Prostate gland (tissue), 2 donors: Measurements from ENCODE around the gene SAA4.
"Not testable (repeated sequence)": the region's sequence is repeated elsewhere in the genome, so short reads cannot be mapped to it uniquely, and the experiment has no call there.

ENCODE experiments used
- POLR2A ChIP-seq: fragments of 450-650 bp; IDR thresholded peaks from one replicate; pipeline ENCODE4 v1.6.1; 2016; ENCODE audit warnings: antibody characterized with exemption, mild to moderate bottlenecking
- POLR2AphosphoS5 ChIP-seq: sonication (generic); formaldehyde crosslinking; IDR thresholded peaks from one replicate; pipeline ENCODE4 v1.6.1; 2017; ENCODE audit warnings: antibody characterized with exemption
- TF ChIP-seq, protein P1 (sequence below), 4 experiments: fragments of 200-600 bp in 2 of 4; fragments of 450-650 bp in 2 of 4; sonication (generic) in 2 of 4; IDR thresholded peaks; 1 replicate in 3 of 4; 2 replicates in 1 of 4; pipeline ENCODE4 v1.5.1; 2016 to 2019; ENCODE audit warnings: antibody characterized with exemption in 4 of 4, mild to moderate bottlenecking in 2 of 4, moderate library complexity in 2 of 4

DNA sequence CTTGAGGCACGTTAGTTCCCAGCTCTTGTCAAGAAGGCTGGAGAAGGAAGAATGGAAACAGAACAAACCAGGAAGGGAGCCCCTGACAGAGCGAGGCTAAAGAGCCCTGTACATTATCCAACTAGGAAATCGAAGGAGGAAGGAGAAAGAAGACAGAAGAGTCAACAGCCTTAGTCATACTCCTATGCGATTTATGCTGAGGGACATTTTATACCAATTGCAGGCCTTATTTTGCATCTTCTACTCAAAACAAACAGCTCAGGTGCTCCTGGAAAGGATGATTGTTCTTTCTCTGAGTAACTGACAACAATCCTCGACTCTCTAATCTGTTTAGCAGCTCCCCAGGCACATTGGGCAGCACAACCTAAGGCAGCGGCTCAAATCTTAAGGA is 10.6 kb upstream of the SAA4 start:
- TF ChIP-seq, protein P1, sequence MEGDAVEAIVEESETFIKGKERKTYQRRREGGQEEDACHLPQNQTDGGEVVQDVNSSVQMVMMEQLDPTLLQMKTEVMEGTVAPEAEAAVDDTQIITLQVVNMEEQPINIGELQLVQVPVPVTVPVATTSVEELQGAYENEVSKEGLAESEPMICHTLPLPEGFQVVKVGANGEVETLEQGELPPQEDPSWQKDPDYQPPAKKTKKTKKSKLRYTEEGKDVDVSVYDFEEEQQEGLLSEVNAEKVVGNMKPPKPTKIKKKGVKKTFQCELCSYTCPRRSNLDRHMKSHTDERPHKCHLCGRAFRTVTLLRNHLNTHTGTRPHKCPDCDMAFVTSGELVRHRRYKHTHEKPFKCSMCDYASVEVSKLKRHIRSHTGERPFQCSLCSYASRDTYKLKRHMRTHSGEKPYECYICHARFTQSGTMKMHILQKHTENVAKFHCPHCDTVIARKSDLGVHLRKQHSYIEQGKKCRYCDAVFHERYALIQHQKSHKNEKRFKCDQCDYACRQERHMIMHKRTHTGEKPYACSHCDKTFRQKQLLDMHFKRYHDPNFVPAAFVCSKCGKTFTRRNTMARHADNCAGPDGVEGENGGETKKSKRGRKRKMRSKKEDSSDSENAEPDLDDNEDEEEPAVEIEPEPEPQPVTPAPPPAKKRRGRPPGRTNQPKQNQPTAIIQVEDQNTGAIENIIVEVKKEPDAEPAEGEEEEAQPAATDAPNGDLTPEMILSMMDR (IDR thresholded peaks at IDR 0.05), result not testable (repeated sequence)
- not testable (repeated sequence) for TF ChIP-seq POLR2A, POLR2AphosphoS5
